Measurements from ENCODE around the gene CHRNA1.

Gene CHRNA1

GRCh38 chr2:174760845-174761473 is 3.3 kb downstream of the CHRNA1 start:
- no peak for DNase-seq (ENCODE audit: low read depth)

GRCh38 chr2:174759381-174760065 is 4.7 kb downstream of the CHRNA1 start:
- no peak for DNase-seq (ENCODE audit: low read depth)

GRCh38 chr2:174756743-174757142 is 7.5 kb downstream of the CHRNA1 start:
- no peak for DNase-seq (ENCODE audit: low read depth)

GRCh38 chr2:174753038-174753633 is 11.1 kb downstream of the CHRNA1 start:
- DNase-seq (ENCODE audit: low read depth): peak; percentile 35

- peak; percentile 20 for DNase-seq (ENCODE audit: low read depth)
Observed at GRCh38 chr2:174752403-174753037, 11.8 kb downstream of the CHRNA1 start.

GRCh38 chr2:174750923-174751441 is 13.3 kb downstream of the CHRNA1 start:
- DNase-seq (ENCODE audit: low read depth): peak; percentile 28

DNA sequence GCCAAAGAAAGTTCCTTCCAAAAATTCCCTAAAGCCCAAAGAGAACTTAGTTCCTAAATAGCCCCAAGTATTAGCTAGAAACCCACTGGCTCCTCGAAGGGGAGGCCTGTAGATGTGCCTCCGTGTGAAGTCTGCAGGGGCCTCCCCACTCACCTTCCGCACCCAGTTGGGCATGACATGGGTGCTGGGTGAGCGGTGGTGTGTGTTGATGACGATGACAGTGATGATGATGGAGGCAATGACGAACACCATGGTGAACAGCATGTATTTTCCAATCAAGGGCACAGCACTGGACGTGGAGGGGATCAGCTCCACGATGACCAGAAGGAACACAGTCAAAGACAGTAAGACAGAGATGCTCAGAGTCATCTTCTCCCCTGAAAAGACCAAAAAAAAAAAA is 14.5 kb downstream of the CHRNA1 start:
- no peak for DNase-seq (ENCODE audit: low read depth)

DNA sequence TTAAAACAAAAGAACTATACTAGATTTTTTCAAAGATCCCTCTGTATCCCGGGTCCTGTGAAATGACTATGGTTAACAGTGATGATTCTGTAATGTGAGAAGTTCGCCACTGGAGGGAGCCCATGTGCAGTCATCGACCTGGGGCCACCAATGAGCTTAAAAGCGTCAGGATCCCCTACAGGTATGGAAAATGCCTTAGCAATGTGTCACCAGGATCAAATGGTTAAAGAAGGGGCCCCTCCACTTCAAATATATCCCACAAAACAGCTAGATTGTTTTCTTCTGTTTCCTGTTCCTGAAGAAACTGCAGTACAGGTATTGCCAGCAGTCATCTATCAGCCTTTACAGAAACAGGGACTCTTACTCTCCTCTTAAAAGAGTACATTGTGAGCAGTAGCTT is 15.3 kb downstream of the CHRNA1 start:
- peak; percentile 58 for DNase-seq (ENCODE audit: low read depth)

GRCh38 chr2:174745142-174745541 is 19.1 kb downstream of the CHRNA1 start:
- DNase-seq (ENCODE audit: low read depth): no peak

GRCh38 chr2:174744111-174744510 is 20.2 kb downstream of the CHRNA1 start:
- DNase-seq (ENCODE audit: low read depth): no peak

GRCh38 chr2:174740721-174741120 is 23.6 kb downstream of the CHRNA1 start:
- no peak for DNase-seq (ENCODE audit: low read depth)

- DNase-seq (ENCODE audit: low read depth): no peak
Observed at GRCh38 chr2:174738841-174739240, 25.4 kb downstream of the CHRNA1 start.

GRCh38 chr2:174731546-174731945 is 32.7 kb downstream of the CHRNA1 start:
- DNase-seq (ENCODE audit: low read depth): no peak

GRCh38 chr2:174730698-174731018 is 33.6 kb downstream of the CHRNA1 start:
- no peak for DNase-seq (ENCODE audit: low read depth)

GRCh38 chr2:174729797-174730697 is 34.2 kb downstream of the CHRNA1 start:
- DNase-seq (ENCODE audit: low read depth): peak; percentile 17

DNA sequence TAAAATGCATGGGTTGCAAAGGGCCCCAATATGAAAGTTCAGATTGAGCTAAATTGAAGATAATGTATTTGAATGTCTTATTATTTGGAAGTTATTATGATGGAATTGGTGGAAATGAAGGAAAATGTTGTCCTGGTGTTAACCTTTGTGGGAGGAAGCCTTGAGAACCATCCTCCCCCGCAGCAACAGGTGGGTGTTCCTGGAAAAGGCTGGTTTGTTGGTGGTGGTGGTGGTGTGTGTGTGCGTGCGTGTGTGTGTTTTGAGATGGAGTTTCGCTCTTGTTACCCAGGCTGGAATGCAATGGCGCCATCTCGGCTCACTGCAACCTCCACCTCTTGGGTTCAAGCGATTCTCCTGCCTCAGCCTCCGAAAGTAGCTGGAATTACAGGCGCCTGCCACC is 36.2 kb downstream of the CHRNA1 start:
- DNase-seq (ENCODE audit: low read depth): no peak

DNA sequence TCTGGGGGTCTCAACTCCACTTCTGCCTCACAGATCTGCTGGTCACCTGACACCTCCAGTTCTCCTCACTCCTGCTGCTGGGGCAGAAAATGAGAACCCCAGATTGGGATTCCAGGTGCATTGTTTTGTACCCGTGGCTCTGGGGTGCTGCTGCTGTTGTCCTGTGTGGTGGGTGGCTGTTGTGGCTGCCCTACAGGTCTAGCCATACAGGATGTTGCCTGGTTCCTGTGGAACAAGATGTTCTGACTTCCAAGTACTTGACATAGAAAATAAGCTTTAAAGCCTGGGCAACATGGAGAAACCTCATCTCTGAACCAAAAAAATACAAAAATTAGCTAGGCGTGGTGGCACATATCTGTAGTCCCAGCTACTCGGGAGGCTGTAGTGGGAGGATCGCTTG is 38.1 kb downstream of the CHRNA1 start:
- no peak for DNase-seq (ENCODE audit: low read depth)

- no peak for DNase-seq (ENCODE audit: low read depth)
Observed at GRCh38 chr2:174722942-174723592, 41.2 kb downstream of the CHRNA1 start.

- no peak for DNase-seq (ENCODE audit: low read depth)
Observed at GRCh38 chr2:174719016-174719415, 45.3 kb downstream of the CHRNA1 start.

DNA sequence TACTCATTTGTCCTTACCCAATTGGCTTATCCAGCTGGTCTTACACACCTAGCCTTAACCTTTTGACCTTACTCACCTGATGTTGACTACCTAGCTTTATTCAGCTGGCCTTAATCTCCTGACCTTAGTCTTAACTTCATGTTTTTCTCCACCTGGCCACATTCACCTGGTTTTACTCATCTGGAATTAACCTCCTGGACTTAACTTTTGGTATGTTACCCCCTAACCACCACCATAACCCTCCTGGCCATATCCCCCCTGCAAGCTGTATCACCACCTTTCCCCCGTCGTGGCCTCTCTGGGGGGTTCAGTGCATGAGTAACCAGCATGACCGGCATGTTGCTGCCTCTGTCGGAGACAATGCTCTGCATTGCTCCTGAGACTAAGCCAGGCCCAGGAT is 45.7 kb downstream of the CHRNA1 start:
- no peak for DNase-seq (ENCODE audit: low read depth)

DNA sequence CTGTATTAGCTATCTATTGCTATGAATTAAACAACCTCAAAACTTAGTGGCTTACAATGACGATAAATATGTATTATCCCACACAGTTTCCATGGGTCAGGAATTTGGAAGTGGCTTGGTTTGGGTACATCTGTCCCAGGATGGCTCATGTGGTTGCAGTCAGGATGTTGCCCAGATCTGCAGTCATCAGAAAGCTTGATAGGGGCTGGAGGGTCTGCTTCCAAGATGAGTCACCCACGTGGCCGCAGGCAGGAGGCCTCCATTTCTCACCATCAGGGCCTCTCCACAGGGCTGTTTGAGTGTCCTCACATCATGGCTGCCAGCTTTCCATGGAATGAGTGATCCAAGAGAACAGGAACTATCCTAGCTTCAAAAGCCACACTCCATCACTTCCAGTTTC is 46.4 kb downstream of the CHRNA1 start:
- no peak for DNase-seq (ENCODE audit: low read depth)
